ENCODE data around the gene TMEM235.

Gene TMEM235

DNA sequence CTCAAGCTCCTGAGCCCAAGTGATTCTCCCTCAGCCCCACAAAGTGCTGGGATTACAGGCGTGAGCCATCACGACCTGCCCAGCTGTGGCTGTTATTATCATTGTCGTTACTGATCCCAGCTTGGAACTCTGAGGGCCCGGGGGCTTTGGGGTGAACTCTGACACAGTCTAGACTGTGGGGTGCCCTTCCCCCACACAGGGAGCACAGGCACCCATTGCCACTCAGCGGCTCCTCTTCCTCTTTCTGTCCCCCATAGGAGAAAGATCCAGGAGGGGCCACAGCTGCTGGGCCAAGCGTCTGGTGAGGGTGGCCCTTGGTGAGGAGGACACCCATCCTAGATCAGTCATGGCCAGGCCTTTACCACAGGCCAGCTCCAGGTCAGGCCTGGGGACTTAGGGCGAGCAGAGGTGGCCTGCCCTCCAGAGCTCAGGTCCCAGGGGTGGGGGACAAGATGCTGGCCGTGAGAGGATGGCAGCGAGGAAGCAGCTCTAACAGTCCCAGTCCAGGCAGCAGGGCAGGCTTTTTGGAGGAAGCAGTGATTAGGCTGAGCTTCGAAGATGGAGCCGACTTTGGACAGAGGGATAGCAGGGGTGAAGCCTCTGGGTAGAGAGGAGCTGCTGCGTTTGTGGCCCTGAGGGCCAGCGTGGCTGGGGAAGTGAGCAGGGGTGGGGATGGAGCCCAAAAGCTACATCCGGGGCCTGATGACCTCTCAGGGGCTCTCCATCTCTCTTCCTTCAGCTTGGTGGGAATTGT, 24.7 kb downstream of the TMEM235 start:
- no peak for DNase-seq

DNA sequence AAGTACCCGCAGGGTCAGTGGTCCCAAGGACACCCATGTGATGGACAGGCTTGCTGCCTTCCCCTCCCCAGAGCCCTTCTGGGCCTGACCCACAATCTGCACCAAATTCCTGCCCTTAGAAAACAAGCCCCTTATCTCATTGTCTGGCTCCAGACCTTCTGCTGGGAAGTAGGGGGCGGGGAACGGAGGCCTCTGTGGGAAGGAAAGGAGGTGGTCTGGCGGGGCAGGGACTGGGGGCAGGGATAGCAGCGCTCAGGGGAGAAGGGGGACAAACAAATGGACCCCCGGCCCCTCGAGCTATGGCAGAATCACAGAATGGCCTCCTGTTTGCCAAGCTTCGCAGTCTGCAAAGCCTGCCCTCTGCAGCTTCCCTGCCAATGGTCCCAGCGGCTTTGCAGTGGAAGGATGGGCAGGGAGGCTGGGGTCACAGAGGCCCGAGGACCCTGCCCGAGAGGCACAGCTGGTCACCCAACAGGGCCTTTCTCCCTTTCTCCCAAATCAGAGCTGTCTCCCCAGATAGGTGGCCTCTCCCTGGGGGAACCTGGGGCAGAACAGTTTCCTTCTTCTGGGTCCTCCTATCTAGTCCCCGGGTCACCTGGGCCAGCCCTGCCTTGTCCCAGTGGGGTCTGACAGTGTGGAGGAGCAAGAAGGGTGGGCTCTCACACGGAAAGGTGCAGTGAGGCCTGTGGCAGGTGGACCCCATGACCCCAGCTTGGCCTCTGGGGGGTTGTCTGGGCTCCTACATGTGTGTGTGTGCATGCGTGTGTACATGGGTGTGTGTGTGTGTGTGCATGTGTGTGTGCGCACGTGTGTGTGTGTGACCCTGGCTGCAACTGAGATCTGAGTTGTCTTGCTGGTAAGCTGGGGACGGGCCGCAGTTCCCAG, 25.5 kb downstream of the TMEM235 start:
- DNase-seq, result no peak

DNA sequence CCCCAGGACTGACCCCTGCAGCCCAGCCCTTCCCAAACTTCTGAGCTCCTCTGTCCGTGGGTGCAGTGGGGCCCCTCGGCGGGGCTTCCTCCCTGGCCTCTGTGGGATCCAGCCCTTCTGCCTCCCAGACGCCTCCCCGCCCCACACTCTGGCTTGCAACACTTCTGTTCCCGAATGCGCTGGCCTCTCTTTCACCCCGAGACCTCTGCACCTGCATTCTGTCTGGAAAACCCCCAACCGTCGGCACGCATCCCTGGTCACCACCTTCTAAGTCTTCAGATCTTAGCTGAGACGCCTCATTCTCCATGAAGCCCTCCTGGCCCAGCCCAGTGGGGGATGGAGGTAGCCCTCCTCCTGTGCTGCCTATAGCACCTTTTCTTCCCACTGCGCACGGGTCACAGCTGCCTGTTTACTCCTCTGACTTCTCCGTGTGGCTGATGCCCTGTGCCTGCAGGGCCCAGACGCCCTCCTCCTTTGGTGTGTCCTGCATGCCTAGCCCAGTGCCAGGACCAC, 26.4 kb downstream of the TMEM235 start:
- no peak for DNase-seq

DNA sequence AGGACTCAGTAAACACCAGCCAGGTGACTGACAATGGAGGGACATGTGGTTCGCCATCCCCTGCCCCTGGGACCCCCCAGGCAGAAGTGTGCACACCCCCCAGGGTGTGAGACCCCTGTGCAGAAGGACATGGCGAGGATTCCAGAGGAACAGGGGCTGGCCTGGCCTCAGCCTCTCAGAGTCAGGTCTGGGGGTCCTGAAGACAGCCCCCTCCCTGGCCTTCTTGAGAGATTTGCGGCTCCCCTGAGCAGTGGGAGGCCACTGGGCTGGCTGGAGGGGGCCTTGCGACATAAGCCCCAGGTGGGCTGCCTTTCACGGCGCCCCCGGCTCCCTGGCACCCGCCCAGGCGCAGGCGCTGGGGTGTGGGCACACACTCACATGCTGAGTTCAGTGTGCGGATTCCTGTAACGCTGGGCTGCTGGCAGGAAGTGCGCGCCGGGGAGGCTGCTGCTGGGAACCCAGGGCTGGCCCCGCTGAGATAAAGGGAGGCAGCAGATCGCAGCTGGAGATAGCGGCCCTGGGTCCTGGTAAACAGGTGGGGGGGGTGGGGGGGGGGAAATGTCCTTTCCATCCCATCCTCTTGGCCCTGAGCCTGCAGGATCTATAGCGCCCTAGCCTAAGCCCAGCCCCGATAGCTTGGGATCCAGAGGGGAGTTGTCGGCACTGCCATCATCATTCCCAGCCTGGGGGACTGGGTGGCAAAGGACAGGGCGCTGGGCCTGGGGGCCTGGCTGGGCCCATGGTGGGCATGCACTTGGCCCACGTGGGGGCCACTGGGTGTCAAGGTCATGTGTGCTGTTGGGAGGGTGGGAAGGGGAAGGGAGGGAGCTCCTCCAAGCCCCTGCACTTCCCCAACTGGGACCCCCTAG, 27.1 kb downstream of the TMEM235 start:
- peak; percentile 84 for DNase-seq

DNA sequence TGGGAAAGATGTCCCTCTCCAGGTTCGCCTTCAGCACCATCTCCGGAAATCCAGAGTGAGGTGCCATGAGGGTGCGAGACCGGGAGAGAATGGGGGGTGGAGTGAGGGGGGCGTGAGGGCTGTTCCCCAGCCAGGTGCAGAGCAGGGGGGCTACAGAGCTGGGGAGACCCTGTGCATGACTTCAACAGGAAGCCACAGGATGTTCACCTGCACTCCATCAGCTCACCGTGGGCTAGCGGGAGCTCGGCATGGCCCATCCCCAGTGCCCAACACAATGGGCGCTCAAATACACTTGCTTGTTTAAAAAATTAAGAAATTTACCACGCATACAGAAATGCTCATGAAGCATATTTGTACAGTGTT, 27.7 kb downstream of the TMEM235 start:
- DNase-seq, result no peak

DNA sequence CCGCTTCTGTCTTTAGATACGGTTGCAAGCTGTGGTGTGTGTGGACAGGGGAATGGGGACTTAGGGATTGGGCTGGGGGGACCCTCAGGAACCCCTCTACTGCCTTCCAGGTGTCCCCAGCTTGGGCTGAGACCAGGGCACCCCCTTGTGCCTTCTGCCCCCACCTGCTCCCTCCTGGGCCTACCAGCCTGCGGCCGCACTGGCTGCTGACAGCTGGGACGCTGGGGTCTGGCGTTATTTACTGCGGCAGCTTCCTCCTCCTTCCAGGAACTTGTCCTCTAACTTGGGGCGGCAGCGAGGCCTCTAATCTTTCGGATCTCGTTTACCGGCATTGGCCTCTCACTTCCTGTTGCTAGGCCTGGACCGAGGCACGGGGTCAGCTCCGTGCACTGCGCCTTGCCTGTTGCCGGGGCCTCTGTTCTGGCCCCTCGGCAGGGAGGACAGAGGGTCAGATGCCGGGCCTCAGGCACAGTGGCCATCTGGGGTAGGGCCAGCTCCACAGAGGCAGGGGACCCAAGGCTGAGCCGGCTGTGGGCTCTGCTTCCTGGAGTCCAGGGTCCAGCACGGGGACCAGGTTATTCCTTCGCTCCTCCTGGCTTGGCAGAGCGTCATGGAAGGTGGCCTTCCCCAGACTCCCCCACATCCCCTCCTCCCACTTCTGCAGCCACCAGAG, 31.8 kb downstream of the TMEM235 start:
- DNase-seq, result peak; percentile 54

DNA sequence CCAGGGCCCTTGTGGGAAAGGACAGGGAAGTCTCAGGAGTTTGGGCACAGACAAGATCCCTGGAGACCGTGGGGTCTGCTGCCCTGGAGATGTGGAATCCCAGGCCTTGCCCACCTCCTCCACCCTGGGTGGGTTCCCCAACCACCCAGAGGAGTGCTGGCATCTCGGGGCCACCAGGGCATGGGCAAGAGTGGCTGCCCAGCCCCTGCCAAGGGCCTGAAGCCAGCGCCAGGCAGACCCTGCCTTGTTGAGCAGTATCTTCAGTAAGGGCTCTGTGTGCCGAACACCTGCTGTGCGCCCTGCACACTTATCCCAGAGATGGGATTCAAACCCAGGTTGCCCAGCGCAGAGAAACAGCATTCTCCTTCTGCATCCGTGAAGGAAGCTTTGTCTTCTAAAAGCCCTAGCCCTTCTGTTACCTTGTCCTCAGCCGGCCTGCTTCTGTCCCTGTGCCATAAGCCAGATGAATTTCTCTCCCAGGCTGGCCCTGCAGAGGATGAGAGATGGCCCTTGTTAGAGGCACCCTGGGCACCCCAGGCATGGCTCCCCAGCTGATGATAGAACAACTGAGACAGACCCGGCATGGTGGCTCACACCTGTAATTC, 32.4 kb downstream of the TMEM235 start:
- no peak for DNase-seq

DNA sequence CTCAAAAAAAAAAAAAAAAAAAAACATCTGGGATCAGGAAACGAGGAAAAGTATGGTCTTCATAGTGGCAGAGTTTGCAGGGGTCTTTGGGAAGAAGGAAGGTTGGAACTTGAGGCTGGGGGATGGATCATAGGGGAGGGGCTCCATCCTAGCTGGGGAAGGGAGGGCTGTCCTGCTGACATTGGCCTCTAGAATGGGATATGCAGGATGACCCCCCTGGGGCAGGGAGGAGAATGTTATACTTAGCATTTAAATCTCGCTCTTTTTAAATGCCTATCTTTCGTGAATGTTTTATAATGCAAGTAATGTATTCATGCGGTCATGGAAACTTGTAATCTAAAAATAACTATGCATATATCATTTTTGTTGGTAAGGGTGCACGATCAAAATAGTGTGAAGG, 33.2 kb downstream of the TMEM235 start:
- no peak for DNase-seq

DNA sequence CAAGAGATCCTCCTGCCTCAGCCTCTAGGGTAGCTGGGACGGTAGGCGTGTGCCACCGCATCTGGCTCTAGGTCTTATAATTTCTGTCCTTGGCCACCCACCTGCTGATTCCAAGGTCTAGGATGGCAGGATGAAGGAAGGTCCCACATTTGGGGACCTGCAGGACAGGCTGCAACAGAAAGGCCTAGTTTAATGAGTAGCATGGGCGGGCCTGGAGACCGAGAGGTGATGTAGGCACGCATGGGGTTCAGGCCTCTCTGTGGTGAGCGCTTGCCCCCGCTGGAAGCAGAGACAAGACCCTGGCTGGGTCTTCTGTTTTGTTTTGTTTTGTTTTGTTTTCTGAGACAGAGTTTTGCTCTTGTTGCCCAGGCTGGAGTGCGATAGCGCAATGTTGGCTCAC, 33.7 kb downstream of the TMEM235 start:
- no peak for DNase-seq

DNA sequence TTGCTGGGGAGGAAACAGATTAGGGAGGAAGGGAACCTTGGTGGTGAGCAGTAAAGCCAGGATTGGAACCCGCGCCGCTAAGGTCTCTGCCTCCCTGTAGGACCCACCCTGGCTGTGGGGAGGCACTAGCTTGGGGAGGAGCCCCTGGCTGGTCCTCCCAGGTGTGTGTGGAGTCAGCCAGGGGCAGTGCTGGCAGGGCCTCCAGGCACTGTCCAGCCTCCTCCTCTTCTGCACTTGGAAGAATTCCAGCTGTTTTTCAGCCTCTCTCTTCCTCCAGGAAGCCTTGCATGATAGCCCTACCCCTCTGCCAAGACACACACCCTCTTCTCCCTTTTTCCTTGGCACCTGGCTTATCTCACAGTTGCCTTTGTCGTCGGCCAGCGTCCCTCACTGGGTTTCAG, 34.8 kb downstream of the TMEM235 start:
- no peak for DNase-seq

DNA sequence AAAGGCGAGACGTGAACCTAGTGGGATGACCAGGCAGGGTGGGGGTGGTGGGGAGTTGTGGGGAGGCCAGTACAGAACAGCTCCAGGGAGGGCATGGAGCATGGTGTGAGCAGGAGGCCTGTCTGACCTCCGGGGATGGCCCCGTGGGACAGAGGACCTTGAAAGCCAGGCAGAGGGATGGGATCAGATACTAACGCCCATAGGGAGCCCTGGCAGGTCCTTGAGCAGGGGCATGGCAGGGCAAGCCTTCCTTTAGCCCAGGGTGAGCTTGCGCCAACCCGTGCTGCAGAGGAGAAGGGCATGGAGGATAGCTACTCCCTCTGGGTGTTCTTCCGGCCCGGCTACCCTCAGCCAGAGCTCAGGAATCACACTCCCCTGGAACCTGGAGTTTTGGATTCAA, 35.3 kb downstream of the TMEM235 start:
- DNase-seq, result no peak

DNA sequence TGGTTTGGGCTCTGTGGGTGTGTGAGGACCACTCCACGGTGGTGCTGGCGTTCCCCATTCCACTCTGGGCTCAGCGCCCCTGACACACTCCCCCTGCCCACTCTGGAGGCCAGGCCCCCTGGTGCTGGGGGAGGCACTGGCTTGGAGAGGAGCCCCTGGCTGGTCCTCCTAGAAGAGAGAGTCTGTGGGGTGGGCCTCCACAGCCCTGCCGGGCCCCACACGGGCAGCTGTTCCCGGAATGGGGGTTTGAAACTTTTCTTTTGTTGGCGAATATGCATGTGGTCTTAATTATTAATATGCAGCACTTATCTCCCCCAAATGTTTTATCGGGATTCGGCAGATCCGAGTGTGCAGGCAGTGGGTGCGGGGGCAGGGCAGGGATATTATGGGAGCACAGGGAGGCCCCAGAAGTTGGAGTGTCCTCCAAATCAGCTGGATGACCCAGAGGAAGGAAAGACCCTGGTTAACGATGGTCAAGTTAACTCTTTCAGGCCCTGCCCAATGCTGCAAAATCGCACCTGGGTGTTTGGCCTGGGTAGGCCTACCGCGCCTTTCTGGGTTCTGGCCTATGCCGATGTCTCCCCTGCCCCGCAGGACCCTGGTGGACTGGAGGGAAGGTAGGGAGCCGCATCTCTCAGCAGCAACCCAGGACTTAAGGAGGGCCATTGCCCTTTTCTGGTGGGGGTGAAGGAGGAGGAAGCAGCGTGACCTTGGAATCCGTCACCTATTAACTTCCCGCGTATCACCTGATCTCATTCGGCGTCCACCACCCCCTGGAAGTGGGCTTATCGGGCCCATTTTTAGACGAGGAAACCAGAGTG, 36.0 kb downstream of the TMEM235 start:
- no peak for DNase-seq

DNA sequence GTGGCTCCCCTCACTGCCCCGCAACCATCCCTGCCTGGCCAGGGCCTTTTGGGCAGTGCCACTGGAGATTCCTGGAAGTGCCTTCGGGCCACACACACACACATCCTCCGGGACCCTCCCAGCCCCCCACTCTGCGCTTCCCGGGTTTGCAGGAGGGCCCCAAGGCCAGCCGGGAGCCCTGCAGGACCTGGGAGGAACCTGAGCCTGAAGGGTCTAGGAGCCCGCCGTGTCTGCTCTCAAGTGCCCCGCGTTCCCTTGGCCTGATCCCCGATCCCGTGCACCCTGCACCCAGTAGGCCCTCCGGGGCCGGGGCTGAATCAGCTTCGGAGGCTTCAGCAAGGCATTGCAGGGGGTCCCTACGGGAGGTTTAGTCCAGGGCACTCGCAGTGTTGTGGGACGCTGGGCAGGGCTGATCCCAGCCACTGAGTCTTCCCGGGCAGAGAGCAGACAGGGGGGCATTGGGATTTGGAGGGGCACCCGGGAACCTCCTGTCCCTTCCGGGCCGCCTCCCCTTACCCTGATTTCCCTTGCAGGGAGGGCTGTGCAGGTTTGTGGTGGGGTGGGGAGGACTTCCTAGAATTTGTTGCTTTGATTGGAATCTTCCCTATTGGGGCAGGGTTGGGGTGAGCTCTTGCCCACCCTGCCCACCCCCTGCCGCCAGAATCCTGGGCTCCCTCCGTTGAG, 36.9 kb downstream of the TMEM235 start:
- no peak for DNase-seq

DNA sequence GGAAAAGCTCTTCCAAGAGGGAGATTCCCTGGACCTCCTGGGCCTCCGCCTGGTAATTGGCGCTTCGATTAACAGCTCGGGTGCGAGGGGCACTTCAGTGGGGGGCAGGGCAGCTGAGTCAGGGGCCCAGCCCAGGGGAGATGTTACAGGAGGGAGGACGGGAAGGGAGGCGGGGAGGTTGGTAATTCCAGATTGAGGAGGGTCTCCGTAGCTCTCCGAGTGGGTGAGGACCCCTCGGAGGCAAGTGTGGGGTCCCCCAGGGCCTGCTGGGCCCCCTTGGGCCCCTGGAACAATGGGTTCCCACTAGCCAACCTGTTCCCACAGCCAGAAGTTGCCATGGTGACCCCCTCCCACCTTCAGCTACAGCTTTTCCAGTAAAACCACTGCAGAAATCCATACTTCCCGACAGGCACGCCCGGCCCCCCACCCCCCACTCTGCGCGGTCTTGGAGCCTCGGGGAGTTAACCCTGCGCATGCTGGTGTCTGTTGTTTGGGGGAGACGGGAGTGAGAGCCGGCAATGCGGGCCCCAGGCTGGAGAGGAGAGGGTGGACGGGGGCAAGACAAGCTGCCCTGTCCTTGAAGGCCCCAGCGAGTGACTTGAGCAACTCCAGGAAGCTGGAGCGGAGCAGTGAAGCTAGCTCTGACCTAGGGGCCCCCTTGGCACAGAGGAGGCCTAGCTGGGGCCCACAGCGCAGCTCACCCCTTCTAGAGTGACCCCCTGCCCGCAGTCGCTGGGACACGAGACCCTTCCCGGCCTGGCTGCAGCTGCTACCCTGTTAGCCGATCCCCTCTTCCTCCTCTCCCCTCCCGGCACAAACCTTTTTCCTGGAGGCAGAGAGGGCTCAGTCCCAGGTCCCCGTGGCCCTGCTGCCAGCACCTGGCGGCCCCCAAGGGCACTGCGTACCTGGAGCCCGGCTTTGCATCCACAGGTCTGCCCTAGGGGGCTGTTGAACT, 37.8 kb downstream of the TMEM235 start:
- DNase-seq, result no peak

DNA sequence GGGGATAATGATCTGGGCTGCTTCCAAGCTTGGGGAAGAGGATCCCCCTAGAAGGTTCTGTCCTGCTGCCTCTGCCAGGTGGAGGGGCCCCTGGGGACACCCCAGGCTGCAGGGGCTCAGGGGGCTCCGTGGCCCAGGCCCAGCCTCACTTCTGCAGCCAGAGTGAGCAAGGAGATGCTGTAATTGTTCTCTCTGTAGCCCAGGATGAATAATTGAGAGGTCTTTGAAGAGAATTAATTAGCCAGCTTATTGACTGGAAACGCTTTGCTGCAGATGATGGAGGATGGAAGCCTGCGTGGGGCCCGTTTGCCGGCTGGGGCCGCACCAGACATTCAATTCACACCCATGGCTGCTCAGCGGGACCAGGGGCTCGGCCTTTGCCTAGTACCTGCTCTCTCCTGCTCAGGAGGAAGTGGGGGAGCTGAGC, 38.5 kb downstream of the TMEM235 start:
- no peak for DNase-seq

DNA sequence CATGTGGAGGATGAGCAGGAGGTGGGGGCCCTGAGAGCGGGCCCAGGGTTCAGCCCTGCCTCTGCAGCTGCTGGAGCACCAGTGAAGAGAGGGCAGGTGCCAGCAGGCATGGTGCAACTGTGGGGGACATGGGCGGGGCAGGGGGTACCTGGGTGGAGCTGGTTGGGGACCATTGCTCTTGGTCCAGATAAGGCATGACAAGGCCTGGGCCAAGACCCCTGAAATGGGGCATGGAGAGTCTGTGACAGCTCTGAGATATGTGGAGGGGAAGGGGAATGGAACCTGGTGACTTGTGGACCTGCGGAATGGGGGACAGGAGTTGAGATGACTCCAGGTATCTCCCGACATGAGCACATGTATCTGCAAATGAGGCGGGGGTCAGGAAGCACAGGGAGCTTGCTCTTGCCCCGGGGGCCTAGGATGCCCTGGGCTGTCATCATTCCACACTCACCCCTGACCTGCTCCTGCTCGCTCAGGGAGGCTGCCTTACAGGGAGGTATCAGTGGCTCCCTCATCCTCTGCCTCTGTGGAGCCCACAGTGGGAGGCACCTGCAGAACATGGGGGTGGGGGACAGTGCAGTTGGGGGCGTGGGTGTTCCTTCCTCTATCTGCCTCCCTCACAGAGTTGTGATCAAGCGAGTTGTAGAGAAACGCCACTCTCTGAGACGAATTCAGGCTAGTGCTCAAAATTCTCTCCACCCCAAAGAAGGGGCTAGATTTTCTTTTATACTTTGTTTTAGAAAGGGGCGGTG, 40.2 kb downstream of the TMEM235 start:
- no peak for DNase-seq

DNA sequence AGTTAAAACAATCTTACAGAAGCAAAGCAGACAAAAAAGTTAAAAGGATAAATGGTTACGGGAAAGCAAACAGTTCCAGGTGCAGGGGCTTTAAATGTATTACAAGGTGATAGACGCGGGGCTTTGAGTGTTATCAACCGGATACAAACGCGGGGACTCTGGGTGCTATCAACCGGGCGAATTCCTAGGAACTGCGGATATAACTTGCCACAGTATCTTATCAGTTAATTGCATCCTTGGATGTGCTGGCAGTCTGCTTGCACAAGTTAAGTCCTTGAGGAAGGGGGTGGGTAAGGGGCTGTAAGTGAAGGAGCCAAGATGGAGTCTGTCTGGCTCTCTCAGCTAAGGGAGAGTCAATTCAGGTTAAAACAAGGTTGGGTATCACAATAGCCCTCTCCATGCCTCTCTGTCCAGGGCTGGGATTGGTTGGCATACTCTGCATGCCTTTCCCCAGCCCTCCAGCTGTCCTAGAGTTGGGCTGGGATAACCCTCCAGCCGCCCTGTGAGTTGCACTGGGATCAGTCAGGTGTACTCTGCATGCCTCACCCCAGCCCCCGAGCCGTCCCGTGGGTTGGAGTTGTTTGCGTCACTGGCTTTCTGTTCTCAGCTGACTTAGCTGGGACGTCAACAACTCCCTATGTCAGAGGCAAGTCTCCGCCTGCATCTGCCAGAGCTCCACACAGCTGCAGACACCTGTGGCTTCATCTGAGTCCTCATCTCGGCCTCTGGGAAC, 40.9 kb downstream of the TMEM235 start:
- DNase-seq, result no peak

DNA sequence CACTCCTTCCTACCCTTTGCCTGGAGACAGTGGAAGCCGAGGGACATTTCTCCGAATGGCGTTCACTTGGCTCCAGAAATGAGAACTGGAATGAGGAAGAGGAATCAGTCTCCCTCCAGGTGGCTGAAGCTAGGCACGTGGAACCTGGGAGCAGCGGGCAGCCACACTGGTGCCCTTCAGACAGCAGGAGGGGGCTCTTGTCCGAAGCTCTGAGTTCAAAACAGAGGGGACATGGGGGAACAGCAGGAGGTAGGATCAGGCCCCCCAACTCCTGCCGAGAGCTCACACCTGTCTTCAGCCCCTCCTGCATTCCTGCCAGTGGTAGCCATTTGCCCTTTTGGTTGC, 41.5 kb downstream of the TMEM235 start:
- DNase-seq, result no peak
